Aorta (tissue), 5 donors: Measurements from ENCODE around the gene MECR. TPM values are rescaled to one million over a fixed set of nuclear protein-coding genes. Genes with fewer than 3 reads are reported as not detected.

Experiments used
- ATAC-seq: fragments of 200-7000 bp; cut with Tn5 transposase; one replicate; pipeline ENCODE4 v1.9.1; 2022; ENCODE audit warnings: moderate library complexity; ENCODE audit not compliant: low FRiP score
- DNase-seq, 2 donors: peaks; one replicate each; pipeline ENCODE4 v3.0.0-alpha.2; 2020
- H3K27ac ChIP-seq, 2 donors: one replicate each; pipeline ENCODE4 v1.5.1; 2013; ENCODE audit warnings: low read length in 2 of 2, mild to moderate bottlenecking in 2 of 2, moderate library complexity in 2 of 2, control low read depth in 1 of 2, inconsistent platforms in 1 of 2, low read depth in 1 of 2
- H3K27me3 ChIP-seq, 2 donors: one replicate each; pipeline ENCODE4 v1.6.1; 2013; ENCODE audit warnings: control low read depth in 1 of 2, low read length in 1 of 2, mild to moderate bottlenecking in 1 of 2, moderate library complexity in 1 of 2; ENCODE audit not compliant: insufficient read depth in 2 of 2, control insufficient read depth in 1 of 2
- H3K36me3 ChIP-seq, 2 donors: one replicate each; pipeline ENCODE4 v1.6.1; 2013; ENCODE audit warnings: control low read depth in 1 of 2, low read length in 1 of 2, mild to moderate bottlenecking in 1 of 2; ENCODE audit not compliant: insufficient read depth in 2 of 2, control insufficient read depth in 1 of 2
- H3K4me1 ChIP-seq, 2 donors: one replicate each; pipeline ENCODE4 v1.6.1; 2013; ENCODE audit warnings: low read length in 2 of 2, control low read depth in 1 of 2, mild to moderate bottlenecking in 1 of 2, moderate library complexity in 1 of 2; ENCODE audit not compliant: insufficient read depth in 2 of 2, control insufficient read depth in 1 of 2
- H3K4me3 ChIP-seq, 2 donors: one replicate each; pipeline ENCODE4 v1.5.1; 2013; ENCODE audit warnings: low read length in 2 of 2, control low read depth in 1 of 2, mild to moderate bottlenecking in 1 of 2
- H3K9me3 ChIP-seq: one replicate; pipeline ENCODE4 v1.6.1; 2013; ENCODE audit warnings: mild to moderate bottlenecking, low read length; ENCODE audit not compliant: control insufficient read depth
- WGBS, 2 donors: extraction: QIAGEN DNeasy Blood & Tissue Kit; methylation state at CpG; one replicate each; pipeline ENCODE4 v1.1.7; 2013; 5-methylcytosine and 5-hydroxymethylcytosine counted together
- intact Hi-C, 2 donors: fragments of 100-400 bp; cut with DNase I; formaldehyde crosslinking; loops; one replicate each; pipeline versions ENCODE4 v1.14.2 to v1.15.0; 2022
- polyA plus RNA-seq, 2 donors: library from polyadenylated mRNA; stranded (reverse); fragments of 200-250 nt; gene quantifications; one replicate each; pipeline ENCODE4 v1.2.3, GENCODE V29; 2013
- total RNA-seq, 2 donors: library from RNA; stranded (reverse); fragmentation: NEBNext Ultra II Directional; extraction: Animal tissue kit (Norgen Biotek cat#: 25700); gene quantifications; one replicate each; pipeline ENCODE4 v1.2.1, GENCODE V29; 2021
- donor health status: healthy with polysubstance abuse.
- donor health status: Bipolar disorder and iron deficiency.
- donor health status: DM: no; HTN: no; CAD: no.
- donor health status: DM: no; HTN: no; CAD: no.
- donor health status: DM: yes; HTN: yes; CAD: no.

MECR gene
- total and polyA plus RNA-seq, 4 donors, result 14.7 to 22.5 (median 19.4) TPM

DNA sequence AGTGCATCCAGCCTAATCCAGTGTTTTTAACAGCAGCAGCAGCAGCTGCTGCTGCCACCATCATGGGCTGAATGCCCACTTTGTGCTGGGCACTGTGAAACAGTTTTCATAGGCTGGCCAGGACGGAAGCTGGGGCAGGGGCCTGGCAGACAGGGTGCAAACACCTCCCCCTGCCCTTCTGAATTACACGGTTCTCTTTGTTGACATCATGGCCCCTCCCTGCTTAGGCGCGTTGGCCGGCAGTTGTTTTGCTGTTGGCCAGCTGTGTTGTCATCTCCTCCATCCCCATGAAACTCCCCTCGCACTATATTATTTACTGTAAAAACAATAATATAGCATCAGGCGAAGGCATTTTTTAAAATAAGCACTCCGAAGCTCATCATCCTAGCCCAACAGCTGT lies 38.6 kb upstream of the MECR start:
- Histone ChIP-seq H3K36me3 (peaks cover 0 to 2% of the 10 kb centered on the region in 2 donors), H3K9me3 (no peaks in the 10 kb centered on the region), H3K4me3 (no peak overlapping the region), H3K4me1 (no peaks in the 10 kb centered on the region), H3K27me3 (no peaks in the 10 kb centered on the region), H3K27ac (no peak overlapping the region)
- intact Hi-C loops, result no loop called here
- ATAC-seq, result no peak
- WGBS, 2 donors, result 88 to 89% methylated on average over 8 of the region's 8 CpGs
- DNase-seq, result no peak

DNA sequence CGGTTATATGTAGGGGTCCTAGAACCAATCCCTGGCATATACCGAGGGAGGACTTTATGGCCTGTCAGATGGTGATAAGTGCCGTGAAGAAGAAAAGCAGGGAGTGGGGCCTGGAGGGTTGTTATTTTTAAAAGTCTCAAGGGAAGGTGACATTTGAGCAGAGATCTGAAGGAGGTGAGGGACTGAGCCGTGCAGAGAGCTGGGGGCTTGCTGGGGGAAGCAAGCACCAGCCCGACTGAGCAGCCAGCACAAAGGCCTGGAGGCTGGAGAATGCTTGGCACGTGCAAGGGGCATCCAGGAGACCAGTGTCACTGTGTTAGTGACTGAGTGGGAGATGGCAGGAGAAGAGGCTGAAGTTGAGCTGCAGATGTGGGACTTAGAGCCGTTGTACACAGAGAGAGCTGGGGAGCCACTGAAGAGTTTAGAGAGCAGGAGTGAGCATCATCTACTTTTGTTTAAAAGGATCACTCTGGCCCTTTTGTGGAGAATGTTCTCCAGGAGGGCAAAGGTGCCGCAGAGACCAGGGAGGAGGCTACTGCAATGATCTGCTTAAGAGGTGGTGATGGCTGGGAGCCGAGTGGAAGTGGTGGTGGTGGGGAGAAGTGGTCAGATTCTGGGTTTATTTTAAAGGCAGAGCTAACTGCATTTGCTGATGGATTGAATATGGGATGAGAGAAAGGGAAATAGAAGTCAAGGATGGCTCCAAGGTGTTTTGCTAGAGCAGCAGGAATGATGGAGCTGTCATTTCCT lies 36.8 kb upstream of the MECR start:
- Histone ChIP-seq H3K27ac (no peak overlapping the region), H3K9me3 (no peaks in the 10 kb centered on the region), H3K36me3 (peaks cover 0 to 2% of the 10 kb centered on the region in 2 donors), H3K27me3 (no peaks in the 10 kb centered on the region), H3K4me3 (no peak overlapping the region), H3K4me1 (no peaks in the 10 kb centered on the region)
- DNase-seq (no peak), ATAC-seq (no peak)
- intact Hi-C loops, result no loop called here
- WGBS, 2 donors, result 91 to 96% methylated on average over 9 of the region's 9 CpGs

DNA sequence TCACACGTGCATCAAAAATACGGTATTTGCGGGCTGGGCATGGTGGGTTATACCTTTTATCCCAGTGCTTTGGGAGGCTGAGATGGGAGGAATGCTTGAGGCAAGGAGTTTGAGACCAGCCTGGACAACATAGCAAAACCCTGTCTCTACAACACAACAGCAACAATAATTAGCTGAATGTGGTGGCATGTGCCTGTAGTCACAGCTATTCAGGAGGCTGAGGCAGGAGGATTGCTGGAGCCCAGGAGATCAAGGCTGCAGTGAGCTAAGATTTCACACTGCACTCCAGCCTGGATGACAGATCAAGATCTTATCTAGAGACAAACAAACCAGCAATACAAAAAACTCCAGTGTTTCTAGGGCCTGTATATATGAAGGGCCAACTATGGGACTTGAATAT lies 36.2 kb upstream of the MECR start:
- H3K27ac ChIP-seq, result no peak overlapping the region
- DNase-seq, result no peak
- intact Hi-C loops, result no loop called here
- no peaks in the 10 kb centered on the region for H3K4me1 ChIP-seq
- WGBS, 2 donors, result 97% methylated on average over 3 of the region's 3 CpGs
- H3K4me3 ChIP-seq, result no peak overlapping the region
- no peaks in the 10 kb centered on the region for H3K9me3 ChIP-seq
- no peak for ATAC-seq
- peaks cover 0 to 2% of the 10 kb centered on the region in 2 donors for H3K36me3 ChIP-seq
- H3K27me3 ChIP-seq, result no peaks in the 10 kb centered on the region

DNA sequence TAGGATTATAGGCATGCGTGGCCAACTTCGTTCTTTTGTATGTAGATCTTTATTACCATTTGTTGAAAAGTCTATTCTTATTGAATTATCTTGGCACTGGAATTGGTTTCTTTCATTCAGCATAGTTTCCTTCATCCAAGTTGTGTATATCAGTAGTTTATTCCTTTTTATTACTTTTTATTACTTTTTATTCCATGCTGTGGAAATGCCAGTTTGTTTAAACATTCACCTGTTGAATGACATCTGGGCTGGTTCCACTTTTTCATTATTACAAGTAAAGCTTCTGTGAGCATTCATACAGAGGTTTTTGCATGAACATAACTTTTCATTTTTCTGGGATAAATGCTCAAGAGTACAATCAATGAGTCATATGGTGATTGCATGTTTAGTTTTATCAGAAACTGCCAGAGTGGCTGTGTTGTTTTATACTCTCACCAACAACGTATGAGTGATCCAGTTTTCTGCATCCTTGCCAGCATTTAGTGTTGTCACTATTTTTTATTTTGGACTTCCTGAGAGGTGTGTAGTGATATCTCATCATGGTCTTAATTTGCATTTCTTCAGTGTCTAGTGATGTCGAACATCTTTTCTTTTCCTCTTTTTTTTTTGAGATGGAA lies 34.1 kb upstream of the MECR start:
- H3K4me1 ChIP-seq, result no peaks in the 10 kb centered on the region
- ATAC-seq, result peak; percentile 38
- H3K4me3 ChIP-seq, result no peak overlapping the region
- peaks cover 0 to 2% of the 10 kb centered on the region in 2 donors for H3K36me3 ChIP-seq
- WGBS, 2 donors, result 68 to 69% methylated on average over 4 of the region's 4 CpGs
- H3K27me3 ChIP-seq, result no peaks in the 10 kb centered on the region
- intact Hi-C loops, result no loop called here
- DNase-seq, result no peak
- H3K9me3 ChIP-seq, result no peaks in the 10 kb centered on the region
- no peak overlapping the region for H3K27ac ChIP-seq

DNA sequence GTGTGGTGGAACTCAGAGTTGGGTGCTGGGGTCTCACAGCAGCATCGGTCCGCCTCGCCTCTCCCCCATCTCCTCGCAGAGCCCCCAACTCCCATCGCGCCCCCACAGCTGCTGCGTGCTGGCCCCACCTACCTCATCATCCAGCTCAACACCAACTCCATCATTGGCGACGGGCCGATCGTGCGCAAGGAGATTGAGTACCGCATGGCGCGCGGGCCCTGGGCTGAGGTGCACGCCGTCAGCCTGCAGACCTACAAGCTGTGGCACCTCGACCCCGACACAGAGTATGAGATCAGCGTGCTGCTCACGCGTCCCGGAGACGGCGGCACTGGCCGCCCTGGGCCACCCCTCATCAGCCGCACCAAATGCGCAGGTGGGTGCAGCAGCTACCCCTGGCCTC lies 29.8 kb upstream of the MECR start:
- Histone ChIP-seq H3K4me1 (no peaks in the 10 kb centered on the region), H3K36me3 (no peaks in the 10 kb centered on the region), H3K27me3 (no peaks in the 10 kb centered on the region), H3K9me3 (no peaks in the 10 kb centered on the region), H3K4me3 (no peak overlapping the region), H3K27ac (no peak overlapping the region)
- intact Hi-C loops, result no loop called here
- DNase-seq (peak in 1 of 2 donors; percentile 74), ATAC-seq (no peak)
- WGBS, 2 donors, result 88 to 93% methylated on average over 29 of the region's 29 CpGs

DNA sequence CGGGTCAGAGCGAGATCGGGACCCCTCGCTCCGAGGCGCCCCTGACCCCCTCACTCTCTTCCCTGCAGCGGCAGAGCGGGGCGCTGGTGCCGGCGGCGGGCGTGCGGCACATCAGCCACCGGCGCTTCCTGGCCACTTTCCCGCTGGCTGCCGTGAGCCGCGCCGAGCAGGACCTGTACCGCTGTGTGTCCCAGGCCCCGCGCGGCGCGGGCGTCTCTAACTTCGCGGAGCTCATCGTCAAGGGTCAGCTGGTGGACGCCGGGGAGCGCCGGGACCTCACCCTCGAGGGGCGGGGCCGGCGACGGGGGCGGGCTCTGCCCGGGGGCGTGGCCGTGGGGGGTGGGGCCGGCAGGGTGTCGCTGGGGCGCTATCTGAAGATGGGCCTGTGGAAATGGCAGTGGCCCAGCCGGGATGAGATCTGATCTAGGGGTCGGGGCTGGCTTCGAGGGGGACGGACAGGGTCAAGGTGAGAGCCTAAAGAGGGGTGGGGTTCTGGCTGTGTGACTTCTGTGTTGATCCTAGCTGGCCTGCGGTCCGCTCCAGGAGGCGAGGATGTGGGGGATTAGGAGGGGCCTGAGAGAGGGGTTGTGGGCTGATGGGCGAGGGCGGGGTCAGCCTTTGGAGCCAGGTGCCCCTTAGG lies 29.2 kb upstream of the MECR start:
- H3K27me3 ChIP-seq, result no peaks in the 10 kb centered on the region
- H3K9me3 ChIP-seq, result no peaks in the 10 kb centered on the region
- no peaks in the 10 kb centered on the region for H3K4me1 ChIP-seq
- intact Hi-C loops, result no loop called here
- H3K4me3 ChIP-seq, result peak overlapping the region in 1 of 2 donors; percentile 18
- H3K36me3 ChIP-seq, result peaks cover 0 to 2% of the 10 kb centered on the region in 2 donors
- WGBS, 2 donors, result 6 to 8% methylated on average over 55 to 56 of the region's 56 CpGs
- DNase-seq, result peak in 1 of 2 donors; percentile 86
- ATAC-seq, result peak; percentile 79
- H3K27ac ChIP-seq, result no peak overlapping the region

DNA sequence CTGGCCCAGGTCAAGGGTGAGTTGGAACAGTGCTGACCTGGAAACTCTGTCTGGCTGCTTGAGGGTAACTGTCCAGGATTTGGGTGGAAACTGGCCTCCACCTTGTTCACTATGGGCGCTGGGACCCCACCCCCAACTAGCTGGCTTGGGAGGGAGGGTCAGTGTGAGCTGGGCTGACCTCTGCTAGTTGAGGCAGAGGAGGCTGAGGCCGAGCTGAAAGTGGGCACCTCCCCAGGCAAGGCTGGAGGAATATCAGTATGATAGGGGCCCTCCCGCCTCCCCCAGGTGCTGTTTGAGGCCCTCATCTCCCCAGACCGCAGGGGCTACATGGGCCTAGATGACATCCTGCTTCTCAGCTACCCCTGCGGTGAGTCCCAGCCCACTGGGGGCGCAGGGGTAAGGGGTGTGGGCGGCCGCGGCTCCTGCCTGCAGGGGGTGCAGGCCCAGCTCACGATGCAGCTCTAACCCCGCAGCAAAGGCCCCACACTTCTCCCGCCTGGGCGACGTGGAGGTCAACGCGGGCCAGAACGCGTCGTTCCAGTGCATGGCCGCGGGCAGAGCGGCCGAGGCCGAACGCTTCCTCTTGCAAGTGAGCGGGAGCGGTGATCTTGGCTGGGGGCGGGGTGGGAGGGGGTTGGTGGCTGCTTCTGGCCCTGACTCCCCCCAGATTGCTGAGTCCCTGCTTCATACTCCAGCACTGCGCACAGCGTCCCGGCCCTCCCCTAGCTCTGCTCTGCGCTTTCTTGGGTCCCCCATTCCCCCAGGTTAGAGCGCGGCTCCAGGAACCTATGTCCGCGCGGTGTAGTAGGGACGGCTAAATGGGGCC lies 28.5 kb upstream of the MECR start:
- intact Hi-C loops, result no loop called here
- peak overlapping the region in 1 of 2 donors; percentile 18 for H3K4me3 ChIP-seq
- peaks cover 0 to 2% of the 10 kb centered on the region in 2 donors for H3K36me3 ChIP-seq
- H3K4me1 ChIP-seq, result no peaks in the 10 kb centered on the region
- H3K27ac ChIP-seq, result no peak overlapping the region
- no peaks in the 10 kb centered on the region for H3K27me3 ChIP-seq
- DNase-seq (peak in 1 of 2 donors; percentile 77), ATAC-seq (peak; percentile 40)
- WGBS, 2 donors, result 46 to 49% methylated on average over 35 to 38 of the region's 38 CpGs
- no peaks in the 10 kb centered on the region for H3K9me3 ChIP-seq

DNA sequence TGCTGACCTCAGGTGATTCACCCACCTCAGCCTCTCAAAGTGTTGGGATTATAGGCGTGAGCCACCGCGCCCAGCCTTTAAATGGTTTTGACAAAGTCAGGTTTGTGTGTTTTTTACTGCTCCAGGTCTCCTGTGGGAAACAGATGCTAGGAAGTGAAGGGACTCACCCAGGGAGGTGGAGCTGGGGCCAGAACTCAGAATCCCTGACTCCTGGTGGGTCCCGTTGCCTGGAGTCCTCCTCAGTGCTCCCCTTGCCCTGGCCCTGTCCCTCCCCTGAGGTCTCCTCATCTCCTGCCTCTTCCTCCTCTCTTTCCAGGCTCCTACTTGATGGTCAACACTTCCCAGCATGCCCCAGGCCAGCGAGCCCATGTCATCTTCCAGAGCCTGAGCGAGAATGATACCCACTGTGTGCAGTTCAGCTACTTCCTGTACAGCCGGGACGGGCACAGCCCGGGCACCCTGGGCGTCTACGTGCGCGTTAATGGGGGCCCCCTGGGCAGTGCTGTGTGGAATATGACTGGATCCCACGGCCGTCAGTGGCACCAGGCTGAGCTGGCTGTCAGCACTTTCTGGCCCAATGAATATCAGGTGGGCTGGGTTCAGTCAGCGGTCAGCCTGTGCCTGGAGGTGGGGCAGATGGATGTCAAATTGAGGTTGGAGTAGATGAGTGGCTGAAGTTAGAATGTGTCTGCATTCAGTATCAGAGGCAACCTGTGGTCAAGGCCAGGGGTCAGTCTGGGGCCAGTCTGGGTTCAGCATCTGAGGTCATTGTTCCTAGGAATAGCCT lies 27.6 kb upstream of the MECR start:
- peaks cover 0 to 2% of the 10 kb centered on the region in 2 donors for H3K36me3 ChIP-seq
- ATAC-seq (no peak), DNase-seq (peak in 1 of 2 donors; percentile 48)
- no peaks in the 10 kb centered on the region for H3K4me1 ChIP-seq
- H3K4me3 ChIP-seq, result no peak overlapping the region
- H3K27ac ChIP-seq, result no peak overlapping the region
- no peaks in the 10 kb centered on the region for H3K9me3 ChIP-seq
- intact Hi-C loops, result no loop called here
- no peaks in the 10 kb centered on the region for H3K27me3 ChIP-seq
- WGBS, 2 donors, result 95 to 97% methylated on average over 16 of the region's 16 CpGs
